ENCODE results near the gene KCNIP4. TPM values are rescaled to one million over a fixed set of nuclear protein-coding genes. Genes with fewer than 3 reads are reported as not detected.

Gene KCNIP4
- total and polyA plus RNA-seq, 2 donors (not counting 1 experiment from before 2014, with no cell fraction given), result not detected

- intact Hi-C loops (cut with micrococcal nuclease), result no loop called here
- no peak overlapping the region for H3K4me2 ChIP-seq (replicated peaks; ENCODE audit: low read depth, low read length, poor library complexity, severe bottlenecking)
- H2AFZ ChIP-seq (ENCODE audit: insufficient read depth, low read depth, low read length, poor library complexity, severe bottlenecking), result no peak overlapping the region
- H3K4me3 Mint-ChIP-seq, result no peak overlapping the region
- H3K4me3 ChIP-seq (ENCODE audit: control extremely low read depth in 1 of 5, extremely low read depth in 1 of 5, insufficient read depth in 1 of 5, low read depth in 2 of 5, low read length in 4 of 5), result no peak overlapping the region
- WGBS (ENCODE audit: insufficient coverage), result no CpG with 5 or more reads among the region's 1 CpG
- ChIA-PET CTCF (no interaction called here), POLR2A (no interaction called here)
- H3K27me3 Mint-ChIP-seq, result no peaks in the 10 kb centered on the region
- H3K27ac ChIP-seq (ENCODE audit: low read length in 2 of 2), result no peak overlapping the region
- no peaks in the 10 kb centered on the region for H3K4me1 ChIP-seq (ENCODE audit: control insufficient read depth in 2 of 2, insufficient read depth in 2 of 2, low read length in 2 of 2)
- H3K4me1 Mint-ChIP-seq, result no peaks in the 10 kb centered on the region
- no peaks in the 10 kb centered on the region for H3K9me3 ChIP-seq (ENCODE audit: control extremely low read depth in 1 of 3, control insufficient read depth in 2 of 3, insufficient read depth in 1 of 3, low read length in 2 of 3)
- H3K79me2 ChIP-seq (ENCODE audit: control insufficient read depth, insufficient read depth, low read length), result no peaks in the 10 kb centered on the region
- ATAC-seq (ENCODE audit: low read depth), result no peak
- no peak for DNase-seq
- H3K9me3 Mint-ChIP-seq (ENCODE audit: insufficient read depth), result peaks cover 3% of the 10 kb centered on the region
- no peaks in the 10 kb centered on the region for H4K20me1 ChIP-seq (ENCODE audit: control insufficient read depth, insufficient read depth, low read length, poor library complexity, severe bottlenecking)
- H3K27ac Mint-ChIP-seq, result no peak overlapping the region
- no peaks in the 10 kb centered on the region for H3K36me3 ChIP-seq (replicated peaks in 1 of 2; ENCODE audit: control extremely low read depth in 1 of 2, control insufficient read depth in 1 of 2, extremely low read depth in 1 of 2, insufficient read depth in 2 of 2, low read length in 1 of 2)
- TF ChIP-seq EZH2 (IDR thresholded peaks at IDR 0.05; ENCODE audit: borderline replicate concordance, insufficient read depth, low read depth, low read length, poor library complexity, severe bottlenecking) (no peak), CTCF (IDR thresholded peaks at IDR 0.05) (no peak)
- no peaks in the 10 kb centered on the region for H3K27me3 ChIP-seq (replicated peaks in 1 of 4; ENCODE audit: control extremely low read depth in 1 of 4, control insufficient read depth in 3 of 4, insufficient read depth in 4 of 4, low read length in 3 of 4)
- H3K9ac ChIP-seq (ENCODE audit: low read length), result no peak overlapping the region
Measured at GRCh38 chr4:21992330-21992729, 43.8 kb upstream of the KCNIP4 start.

- Mint-ChIP-seq H3K27me3 (no peaks in the 10 kb centered on the region), H3K4me1 (no peaks in the 10 kb centered on the region), H3K4me3 (no peak overlapping the region), H3K9me3 (ENCODE audit: insufficient read depth) (peaks cover 3% of the 10 kb centered on the region), H3K27ac (no peak overlapping the region)
- Histone ChIP-seq H3K4me1 (ENCODE audit: control insufficient read depth in 2 of 2, insufficient read depth in 2 of 2, low read length in 2 of 2) (no peaks in the 10 kb centered on the region), H3K79me2 (ENCODE audit: control insufficient read depth, insufficient read depth, low read length) (no peaks in the 10 kb centered on the region), H3K9ac (ENCODE audit: low read length) (no peak overlapping the region), H3K27ac (ENCODE audit: low read length in 2 of 2) (no peak overlapping the region), H2AFZ (ENCODE audit: insufficient read depth, low read depth, low read length, poor library complexity, severe bottlenecking) (no peak overlapping the region), H3K27me3 (replicated peaks in 1 of 4; ENCODE audit: control extremely low read depth in 1 of 4, control insufficient read depth in 3 of 4, insufficient read depth in 4 of 4, low read length in 3 of 4) (no peaks in the 10 kb centered on the region), H3K4me3 (ENCODE audit: control extremely low read depth in 1 of 5, extremely low read depth in 1 of 5, insufficient read depth in 1 of 5, low read depth in 2 of 5, low read length in 4 of 5) (no peak overlapping the region), H3K9me3 (ENCODE audit: control extremely low read depth in 1 of 3, control insufficient read depth in 2 of 3, insufficient read depth in 1 of 3, low read length in 2 of 3) (no peaks in the 10 kb centered on the region), H3K4me2 (replicated peaks; ENCODE audit: low read depth, low read length, poor library complexity, severe bottlenecking) (no peak overlapping the region), H3K36me3 (replicated peaks in 1 of 2; ENCODE audit: control extremely low read depth in 1 of 2, control insufficient read depth in 1 of 2, extremely low read depth in 1 of 2, insufficient read depth in 2 of 2, low read length in 1 of 2) (no peaks in the 10 kb centered on the region), H4K20me1 (ENCODE audit: control insufficient read depth, insufficient read depth, low read length, poor library complexity, severe bottlenecking) (no peaks in the 10 kb centered on the region)
- no peak for DNase-seq
- intact Hi-C loops (cut with micrococcal nuclease), result no loop called here
- no peak for ATAC-seq (ENCODE audit: low read depth)
- ChIA-PET POLR2A (no interaction called here), CTCF (no interaction called here)
- no peak for TF ChIP-seq CTCF (IDR thresholded peaks at IDR 0.05)
- TF ChIP-seq EZH2 (IDR thresholded peaks at IDR 0.05; ENCODE audit: borderline replicate concordance, insufficient read depth, low read depth, low read length, poor library complexity, severe bottlenecking), result no peak
- WGBS (ENCODE audit: insufficient coverage), result 75% methylated on average over 1 of the region's 1 CpG
Measured at GRCh38 chr4:21991562-21991961, 43.0 kb upstream of the KCNIP4 start.
